Left hindlimb (tissue), 1 donor: ENCODE results near the gene NFATC2IP.
"Not testable (repeated sequence)": the region's sequence is repeated elsewhere in the genome, so short reads cannot be mapped to it uniquely, and the experiment has no call there.

Source experiments
- DNase-seq: peaks from one replicate; pipeline ENCODE4 v3.0.0-alpha.2; 2018

The NFATC2IP gene

GRCh38 chr16:29000019-29000418 is 49.3 kb downstream of the NFATC2IP start:
- DNase-seq: no peak

- not testable (repeated sequence) for DNase-seq
These were observed 53.9 kb downstream of the NFATC2IP start for GRCh38 chr16:29004496-29005139.

- DNase-seq: no peak
These were observed 57.2 kb downstream of the NFATC2IP start for GRCh38 chr16:29007730-29008593.

GRCh38 chr16:29009050-29009837 is 58.5 kb downstream of the NFATC2IP start:
- DNase-seq: no peak

GRCh38 chr16:29009838-29010166 is 59.1 kb downstream of the NFATC2IP start:
- no peak for DNase-seq

- DNase-seq: no peak
These were observed 60.4 kb downstream of the NFATC2IP start for GRCh38 chr16:29011112-29011511.

- no peak for DNase-seq
These were observed 61.1 kb downstream of the NFATC2IP start for GRCh38 chr16:29011851-29012250.

GRCh38 chr16:29012913-29013553 is 62.3 kb downstream of the NFATC2IP start:
- no peak for DNase-seq

- DNase-seq: no peak
These were observed 63.9 kb downstream of the NFATC2IP start for GRCh38 chr16:29014561-29015069.
